GM12878 (cell line): ENCODE measurements around the gene TEDC1. TPM values are rescaled to one million over a fixed set of nuclear protein-coding genes. Genes with fewer than 3 reads are reported as not detected.

ENCODE experiments used
- ATAC-seq: fragments of 200-7000 bp; cut with Tn5 transposase; 3 replicates; pipeline ENCODE4 v1.9.1; 2020; ENCODE audit warnings: mild to moderate bottlenecking, moderate library complexity
- BruUV-seq: library from RNA; stranded (reverse); fragments of 400-500 nt; replicated peaks from 2 replicates; lab custom pipeline; 2021; lab: Mats Ljungman, UMichigan
- CTCF ChIA-PET: fragments of 300-600 bp; sonication (Branson Sonifier 250); formaldehyde crosslinking; extraction: SDS; loops from one replicate; lab custom pipeline; 2021; ENCODE audit warnings: inconsistent platforms; lab: Yijun Ruan, JAX
- POLR2A ChIA-PET: fragments of 350-600 bp; formaldehyde crosslinking; extraction: SDS; loops from one replicate; lab custom pipeline; 2021; ENCODE audit warnings: inconsistent platforms; lab: Charles Lee
- RAD21 ChIA-PET: fragments of 300-600 bp; sonication (Branson Sonifier 250); formaldehyde crosslinking; loops from one replicate; lab custom pipeline; 2023; ENCODE audit warnings: antibody characterized with exemption; ENCODE audit not compliant: unreplicated experiment; lab: Charles Lee
- SMC1A ChIA-PET: fragments of 300-600 bp; sonication (Branson Sonifier 250); formaldehyde crosslinking; loops from one replicate; lab custom pipeline; 2023; ENCODE audit not compliant: unreplicated experiment, uncharacterized antibody; lab: Charles Lee
- DNase-seq: peaks from one replicate; pipeline ENCODE4 v3.0.0-alpha.2; 2011; ENCODE audit warnings: low read depth, low spot score
- FAIRE-seq: peaks from 3 replicates; lab custom pipeline; 2011; peaks lifted over from hg19 to GRCh38; lab: Jason Lieb, UNC
- H2AFZ ChIP-seq: 2 replicates; pipeline ENCODE4 v1.6.0; 2011; ENCODE audit warnings: low read depth, low read length, control low read depth; ENCODE audit not compliant: control insufficient read depth
- H3K27ac ChIP-seq: 2 replicates; pipeline ENCODE4 v1.5.1; 2011; ENCODE audit warnings: control low read depth; ENCODE audit not compliant: control insufficient read depth, insufficient read depth
- H3K27me3 ChIP-seq, 2 experiments: replicated peaks in 1 of 2; 2 replicates each; pipeline versions ENCODE4 v1.6.0 to v1.6.1; 2011; ENCODE audit warnings: low read length in 1 of 2; ENCODE audit not compliant: control insufficient read depth in 2 of 2, insufficient read depth in 2 of 2
- H3K36me3 ChIP-seq, 2 experiments: 2 replicates each; pipeline ENCODE4 v1.5.1; 2011; ENCODE audit warnings: low read length in 1 of 2; ENCODE audit not compliant: control insufficient read depth in 2 of 2, insufficient read depth in 2 of 2
- H3K4me1 ChIP-seq: 2 replicates; pipeline ENCODE4 v1.6.1; 2011; ENCODE audit warnings: mild to moderate bottlenecking, low read length, moderate library complexity, mixed read lengths; ENCODE audit not compliant: control insufficient read depth, insufficient read depth
- H3K4me2 ChIP-seq: 2 replicates; pipeline ENCODE4 v1.6.0; 2011; ENCODE audit warnings: control low read depth; ENCODE audit not compliant: control insufficient read depth, insufficient read depth
- H3K4me3 ChIP-seq: fragments of 200-600 bp; sonication (generic); 2 replicates; pipeline ENCODE4 v1.5.1; 2016
- H3K79me2 ChIP-seq: 2 replicates; pipeline ENCODE4 v1.6.0; 2011; ENCODE audit warnings: low read length; ENCODE audit not compliant: control insufficient read depth, insufficient read depth
- H3K9ac ChIP-seq: 2 replicates; pipeline ENCODE4 v1.8.0; 2011; ENCODE audit warnings: low read length, control low read depth, mixed read lengths; ENCODE audit not compliant: control insufficient read depth, insufficient read depth
- H3K9me3 ChIP-seq: replicated peaks from 3 replicates; pipeline ENCODE4 v1.5.1; 2011; ENCODE audit warnings: mild to moderate bottlenecking, low read length; ENCODE audit not compliant: control insufficient read depth, insufficient read depth
- H4K20me1 ChIP-seq: 2 replicates; pipeline ENCODE4 v1.6.0; 2011; ENCODE audit not compliant: control insufficient read depth, insufficient read depth
- FOXK2 ChIP-seq: fragments of 450-650 bp; IDR thresholded peaks from 2 replicates; pipeline ENCODE4 v1.6.1; 2017; ENCODE audit warnings: mild to moderate bottlenecking, moderate library complexity
- GATAD2B ChIP-seq: fragments of 450-650 bp; conservative IDR thresholded peaks from 2 replicates; pipeline ENCODE4 v1.6.1; 2017; ENCODE audit warnings: low read depth, mild to moderate bottlenecking, moderate library complexity
- HDGF ChIP-seq: fragments of 450-650 bp; IDR thresholded peaks from 2 replicates; pipeline ENCODE4 v1.6.1; 2016; ENCODE audit warnings: antibody characterized with exemption
- JUND ChIP-seq: IDR thresholded peaks from 2 replicates; pipeline ENCODE4 v1.6.1; 2012; ENCODE audit warnings: low read depth, mild to moderate bottlenecking, low read length, improper control_type of control experiment, moderate library complexity
- MEF2B ChIP-seq: fragments of 450-650 bp; IDR thresholded peaks from 2 replicates; pipeline ENCODE4 v1.6.1; 2018; ENCODE audit warnings: mild to moderate bottlenecking, moderate library complexity; ENCODE audit not compliant: partially characterized antibody, poor library complexity, severe bottlenecking
- PAX8 ChIP-seq: fragments of 450-650 bp; IDR thresholded peaks from 2 replicates; pipeline ENCODE4 v1.6.1; 2017; ENCODE audit warnings: mild to moderate bottlenecking, moderate library complexity
- POLR2AphosphoS2 ChIP-seq: IDR thresholded peaks from 2 replicates; pipeline ENCODE4 v1.6.1; 2011; ENCODE audit warnings: low read depth, mild to moderate bottlenecking, low read length, improper control_type of control experiment, moderate library complexity
- RAD21 ChIP-seq: IDR thresholded peaks from 2 replicates; pipeline ENCODE4 v1.6.1; 2011; ENCODE audit warnings: mild to moderate bottlenecking, low read depth, low read length, moderate library complexity; ENCODE audit not compliant: insufficient read depth
- RB1 ChIP-seq: fragments of 450-650 bp; formaldehyde crosslinking; IDR thresholded peaks from 2 replicates; pipeline ENCODE4 v1.6.1; 2017; ENCODE audit warnings: mild to moderate bottlenecking, borderline replicate concordance
- RFX5 ChIP-seq: IDR thresholded peaks from 2 replicates; pipeline ENCODE4 v1.6.1; 2011; ENCODE audit warnings: low read depth, low read length, improper control_type of control experiment
- SIN3A ChIP-seq: IDR thresholded peaks from 2 replicates; pipeline ENCODE4 v1.6.1; 2012; ENCODE audit warnings: low read depth, low read length, improper control_type of control experiment
- SREBF2 ChIP-seq: IDR thresholded peaks from 2 replicates; pipeline ENCODE4 v1.6.1; 2012; ENCODE audit warnings: mild to moderate bottlenecking, low read length
- STAT3 ChIP-seq: IDR thresholded peaks from 2 replicates; pipeline ENCODE4 v1.6.1; 2011; ENCODE audit warnings: low read depth, low read length, improper control_type of control experiment
- SUPT20H ChIP-seq: IDR thresholded peaks from 2 replicates; pipeline ENCODE4 v1.6.1; 2011; ENCODE audit warnings: low read depth, mild to moderate bottlenecking, low read length, moderate library complexity, borderline replicate concordance; ENCODE audit not compliant: control insufficient read depth
- ZZZ3 ChIP-seq: IDR thresholded peaks from 2 replicates; pipeline ENCODE4 v1.6.1; 2011; ENCODE audit warnings: low read depth; ENCODE audit not compliant: control insufficient read depth, insufficient read length
- WGBS: methylation state at CpG from one replicate; pipeline ENCODE4 v1.1.6; 2016; ENCODE audit warnings: low lambda C conversion rate; ENCODE audit not compliant: insufficient replicate concordance, insufficient coverage; ENCODE audit errors: missing lambda C conversion rate; 5-methylcytosine and 5-hydroxymethylcytosine counted together
- in situ Hi-C: fragments of 300-500 bp; cut with MboI; formaldehyde crosslinking; loops from 9 replicates; pipeline ENCODE4 v1.14.3; 2018; ENCODE audit warnings: mixed read lengths
- intact Hi-C: fragments of 100-400 bp; cut with micrococcal nuclease; formaldehyde crosslinking; loops from one replicate; pipeline ENCODE4 v1.14.2; 2022; ENCODE audit not compliant: unreplicated experiment
- polyA plus RNA-seq, 11 experiments: library from polyadenylated mRNA; depleted of rRNA in 4 of 11; unstranded in 6 of 11; stranded (reverse) in 5 of 11; fragments of >200 nt; fragmentation: Nextera tagmentation in 4 of 11; fragmentation: Illumina TruSeq in 1 of 11; extraction: Ambion mirVana in 4 of 11; extraction: Trizol in 1 of 11; gene quantifications; 1 replicate in 1 of 11; 2 replicates in 10 of 11; pipeline versions ENCODE4 v1.2.1 to v1.2.3, GENCODE V29; 2011 to 2016; ENCODE audit warnings: inconsistent platforms in 2 of 11, missing spikeins in 2 of 11, low read depth in 1 of 11
- total RNA-seq, 4 experiments: library from RNA; depleted of rRNA in 3 of 4; stranded (reverse); fragments of >200 nt in 3 of 4; fragmentation: Illumina TruSeq in 1 of 4; extraction: Trizol in 1 of 4; gene quantifications; 2 replicates each; pipeline versions ENCODE4 v1.2.1 to v1.2.3, GENCODE V29; 2013 to 2021
- TF ChIP-seq, protein P1 (sequence below): IDR thresholded peaks from 2 replicates; pipeline ENCODE4 v1.6.1; 2012; ENCODE audit warnings: low read depth, low read length, improper control_type of control experiment
- TF ChIP-seq, protein P2 (sequence below): fragments of 450-650 bp; IDR thresholded peaks from 2 replicates; pipeline ENCODE4 v1.6.1; 2017; ENCODE audit warnings: borderline replicate concordance

The TEDC1 gene
- total and polyA plus RNA-seq, 10 of the 15 experiments (the other 5 are each of a cell fraction or from before 2014, with no cell fraction given), result 0.19 to 34.2 (median 14.5) TPM

DNA sequence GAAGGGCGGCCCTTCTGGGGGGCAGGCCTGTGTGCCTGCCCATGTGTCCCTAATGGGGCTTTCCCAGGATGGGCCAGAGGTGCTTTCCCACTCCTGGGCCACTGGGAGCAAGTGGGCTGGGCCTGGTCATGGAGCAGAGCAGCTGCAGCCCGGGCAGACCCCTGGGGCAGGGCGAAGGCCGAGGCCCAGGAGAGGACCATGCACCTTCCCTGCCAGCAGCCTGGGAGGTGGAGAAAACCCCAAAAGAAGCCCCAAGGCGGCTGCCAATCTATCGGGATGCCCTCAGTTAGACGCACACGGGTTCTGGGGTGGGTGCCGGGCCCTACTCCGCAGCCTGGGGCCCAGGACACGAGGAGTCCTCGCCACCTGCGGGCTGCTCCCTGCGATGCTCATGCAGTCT is 32.5 kb upstream of the TEDC1 start:
- in situ Hi-C loops (loop anchor here (5.0 kb wide), 1 partner anchor 59 kb away; no protein-coding TSS in a partner anchor), intact Hi-C loops (no loop called here)
- H3K9ac ChIP-seq, result no peak overlapping the region
- ATAC-seq, result no peak; the same call in 2 of the 3 replicates
- ChIA-PET CTCF (no interaction called here), RAD21 (no interaction called here), POLR2A (no interaction called here), SMC1A (no interaction called here)
- 75% methylated on average over 14 of the region's 14 CpGs for WGBS
- H3K27me3 ChIP-seq, result no peaks in the 10 kb centered on the region
- H3K27ac ChIP-seq, result no peak overlapping the region
- H3K9me3 ChIP-seq, result no peaks in the 10 kb centered on the region
- no peaks in the 10 kb centered on the region for H3K4me1 ChIP-seq
- BruUV-seq, result no TSS peak
- no peak for FAIRE-seq
- TF ChIP-seq SUPT20H, result no peak
- no peak for TF ChIP-seq HDGF
- TF ChIP-seq RAD21, result no peak
- TF ChIP-seq RB1, result no peak
- TF ChIP-seq, protein P1, sequence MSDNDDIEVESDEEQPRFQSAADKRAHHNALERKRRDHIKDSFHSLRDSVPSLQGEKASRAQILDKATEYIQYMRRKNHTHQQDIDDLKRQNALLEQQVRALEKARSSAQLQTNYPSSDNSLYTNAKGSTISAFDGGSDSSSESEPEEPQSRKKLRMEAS, result no peak
- no peak for TF ChIP-seq PAX8
- TF ChIP-seq POLR2AphosphoS2, result no peak
- no peak for TF ChIP-seq GATAD2B
- no peaks in the 10 kb centered on the region; the same call in 1 of the 2 replicates for H4K20me1 ChIP-seq
- peaks cover 3 to 31% of the 10 kb centered on the region in 2 experiments; a peak in 3 of 4 replicates for H3K36me3 ChIP-seq
- no peaks in the 10 kb centered on the region for H3K79me2 ChIP-seq
- no peak overlapping the region for H2AFZ ChIP-seq
- no peak overlapping the region for H3K4me2 ChIP-seq
- no peak for DNase-seq
- no peak overlapping the region for H3K4me3 ChIP-seq

DNA sequence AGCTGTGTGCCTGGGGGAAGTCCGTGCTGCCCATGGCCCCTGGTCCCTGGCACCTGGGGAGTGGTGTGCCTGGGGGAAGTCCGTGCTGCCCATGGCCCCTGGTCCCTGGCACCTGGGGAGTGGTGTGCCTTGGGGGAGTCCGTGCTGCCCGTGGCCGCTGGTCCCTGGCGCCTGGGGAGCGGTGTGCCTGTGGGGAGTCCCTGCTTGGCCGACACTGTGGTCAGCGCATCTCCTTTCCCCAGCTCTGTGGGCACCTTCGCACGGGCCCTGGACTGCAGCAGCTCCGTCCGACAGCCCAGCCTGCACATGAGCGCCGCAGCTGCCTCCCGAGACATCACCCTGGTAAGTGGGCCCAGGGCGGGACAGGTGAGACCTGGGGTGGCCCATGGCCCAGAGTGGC is 30.9 kb upstream of the TEDC1 start:
- Histone ChIP-seq H3K9me3 (no peaks in the 10 kb centered on the region), H3K27ac (no peak overlapping the region), H3K4me2 (no peak overlapping the region), H3K36me3 (peaks cover 0 to 34% of the 10 kb centered on the region in 2 experiments; a peak in 3 of 4 replicates), H3K4me3 (no peak overlapping the region), H4K20me1 (no peaks in the 10 kb centered on the region; the same call in 1 of the 2 replicates), H2AFZ (no peak overlapping the region), H3K9ac (no peak overlapping the region), H3K79me2 (no peaks in the 10 kb centered on the region), H3K4me1 (no peaks in the 10 kb centered on the region), H3K27me3 (no peaks in the 10 kb centered on the region)
- FAIRE-seq, result no peak
- ATAC-seq, result no peak
- ChIA-PET SMC1A (no interaction called here), CTCF (no interaction called here), POLR2A (no interaction called here), RAD21 (no interaction called here)
- in situ Hi-C loops, result no loop called here
- no peak for DNase-seq
- TF ChIP-seq HDGF, result no peak
- no peak for TF ChIP-seq JUND
- no peak for TF ChIP-seq MEF2B
- no peak for TF ChIP-seq STAT3
- TF ChIP-seq POLR2AphosphoS2, result no peak
- TF ChIP-seq, protein P1, result no peak
- no peak for TF ChIP-seq FOXK2
- TF ChIP-seq SIN3A, result no peak
- TF ChIP-seq ZZZ3, result no peak
- TF ChIP-seq SREBF2, result no peak
- TF ChIP-seq RFX5, result no peak
- TF ChIP-seq, protein P2, sequence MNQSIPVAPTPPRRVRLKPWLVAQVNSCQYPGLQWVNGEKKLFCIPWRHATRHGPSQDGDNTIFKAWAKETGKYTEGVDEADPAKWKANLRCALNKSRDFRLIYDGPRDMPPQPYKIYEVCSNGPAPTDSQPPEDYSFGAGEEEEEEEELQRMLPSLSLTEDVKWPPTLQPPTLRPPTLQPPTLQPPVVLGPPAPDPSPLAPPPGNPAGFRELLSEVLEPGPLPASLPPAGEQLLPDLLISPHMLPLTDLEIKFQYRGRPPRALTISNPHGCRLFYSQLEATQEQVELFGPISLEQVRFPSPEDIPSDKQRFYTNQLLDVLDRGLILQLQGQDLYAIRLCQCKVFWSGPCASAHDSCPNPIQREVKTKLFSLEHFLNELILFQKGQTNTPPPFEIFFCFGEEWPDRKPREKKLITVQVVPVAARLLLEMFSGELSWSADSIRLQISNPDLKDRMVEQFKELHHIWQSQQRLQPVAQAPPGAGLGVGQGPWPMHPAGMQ, result no peak
- BruUV-seq, result no TSS peak
- WGBS, result 62% methylated on average over 17 of the region's 17 CpGs
- intact Hi-C loops, result no loop called here
